GM19452 (cell line): Measurements from ENCODE around the gene AFM.

ENCODE experiments used
- ATAC-seq: cut with Tn5 transposase; IDR thresholded peaks from one replicate; pipeline ENCODE4 v1.9.1; 2021; ENCODE audit not compliant: unreplicated experiment

Gene AFM, protein sequence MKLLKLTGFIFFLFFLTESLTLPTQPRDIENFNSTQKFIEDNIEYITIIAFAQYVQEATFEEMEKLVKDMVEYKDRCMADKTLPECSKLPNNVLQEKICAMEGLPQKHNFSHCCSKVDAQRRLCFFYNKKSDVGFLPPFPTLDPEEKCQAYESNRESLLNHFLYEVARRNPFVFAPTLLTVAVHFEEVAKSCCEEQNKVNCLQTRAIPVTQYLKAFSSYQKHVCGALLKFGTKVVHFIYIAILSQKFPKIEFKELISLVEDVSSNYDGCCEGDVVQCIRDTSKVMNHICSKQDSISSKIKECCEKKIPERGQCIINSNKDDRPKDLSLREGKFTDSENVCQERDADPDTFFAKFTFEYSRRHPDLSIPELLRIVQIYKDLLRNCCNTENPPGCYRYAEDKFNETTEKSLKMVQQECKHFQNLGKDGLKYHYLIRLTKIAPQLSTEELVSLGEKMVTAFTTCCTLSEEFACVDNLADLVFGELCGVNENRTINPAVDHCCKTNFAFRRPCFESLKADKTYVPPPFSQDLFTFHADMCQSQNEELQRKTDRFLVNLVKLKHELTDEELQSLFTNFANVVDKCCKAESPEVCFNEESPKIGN

GRCh38 chr4:73481358-73481757, at the start of gene AFM:
Gene AFM (plus strand): TSS chr4:73481745. CDS start chr4:73481776, 31 bp downstream.
- ATAC-seq: no peak

GRCh38 chr4:73431813-73432168, 49.8 kb upstream of the AFM start:
- ATAC-seq: no peak

DNA sequence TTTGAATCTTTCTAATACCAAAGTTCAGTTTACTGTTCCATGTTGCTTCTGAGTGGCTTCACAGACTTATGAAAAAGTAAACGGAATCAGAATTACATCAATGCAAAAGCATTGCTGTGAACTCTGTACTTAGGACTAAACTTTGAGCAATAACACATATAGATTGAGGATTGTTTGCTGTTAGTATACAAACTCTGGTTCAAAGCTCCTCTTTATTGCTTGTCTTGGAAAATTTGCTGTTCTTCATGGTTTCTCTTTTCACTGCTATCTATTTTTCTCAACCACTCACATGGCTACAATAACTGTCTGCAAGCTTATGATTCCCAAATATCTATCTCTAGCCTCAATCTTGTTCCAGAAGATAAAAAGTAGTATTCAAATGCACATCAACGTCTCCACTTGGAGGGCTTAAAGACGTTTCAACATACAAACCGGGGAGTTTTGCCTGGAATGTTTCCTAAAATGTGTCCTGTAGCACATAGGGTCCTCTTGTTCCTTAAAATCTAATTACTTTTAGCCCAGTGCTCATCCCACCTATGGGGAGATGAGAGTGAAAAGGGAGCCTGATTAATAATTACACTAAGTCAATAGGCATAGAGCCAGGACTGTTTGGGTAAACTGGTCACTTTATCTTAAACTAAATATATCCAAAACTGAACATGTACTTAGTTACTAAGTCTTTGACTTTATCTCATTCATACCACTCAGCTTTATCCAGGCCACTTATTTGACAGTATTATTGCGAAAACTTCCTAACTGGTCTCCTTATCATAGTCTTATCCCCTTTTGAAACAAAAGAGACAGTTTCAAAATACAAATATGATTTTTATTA, 49.2 kb upstream of the AFM start:
- ATAC-seq: no peak

- no peak for ATAC-seq
Observed at GRCh38 chr4:73433140-73433539, 48.4 kb upstream of the AFM start.

DNA sequence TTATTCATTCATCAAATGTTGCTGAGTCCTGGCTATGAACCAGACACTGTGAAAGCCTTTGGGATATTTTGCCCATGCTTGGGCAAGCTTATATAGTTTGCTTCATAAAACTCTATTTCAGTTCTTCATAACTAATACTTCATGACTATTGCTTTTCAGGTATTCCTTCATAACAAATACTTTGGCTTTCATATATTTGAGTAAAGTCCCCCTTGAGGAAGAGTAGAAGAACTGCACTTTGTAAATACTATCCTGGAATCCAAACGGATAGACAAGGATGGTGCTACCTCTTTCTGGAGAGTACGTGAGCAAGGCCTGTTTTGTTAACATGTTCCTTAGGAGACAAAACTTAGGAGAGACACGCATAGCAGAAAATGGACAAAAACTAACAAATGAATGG, 47.2 kb upstream of the AFM start:
- ATAC-seq: no peak

DNA sequence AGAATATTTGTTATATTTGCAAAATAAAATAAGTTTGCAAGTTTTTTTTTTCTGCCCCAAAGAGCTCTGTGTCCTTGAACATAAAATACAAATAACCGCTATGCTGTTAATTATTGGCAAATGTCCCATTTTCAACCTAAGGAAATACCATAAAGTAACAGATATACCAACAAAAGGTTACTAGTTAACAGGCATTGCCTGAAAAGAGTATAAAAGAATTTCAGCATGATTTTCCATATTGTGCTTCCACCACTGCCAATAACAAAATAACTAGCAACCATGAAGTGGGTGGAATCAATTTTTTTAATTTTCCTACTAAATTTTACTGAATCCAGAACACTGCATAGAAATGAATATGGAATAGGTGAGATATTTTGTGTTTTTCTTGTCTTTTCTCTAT, 45.6 kb upstream of the AFM start, which contains the start of gene AFP:
AFP (plus strand) TSS at position 238 of the 400 bp plus-strand sequence; CDS start at position 280, 42 bp downstream.
- no peak for ATAC-seq

GRCh38 chr4:73436674-73437557, 44.6 kb upstream of the AFM start:
- ATAC-seq: no peak

GRCh38 chr4:73437558-73437956, 44.0 kb upstream of the AFM start:
- ATAC-seq: no peak

DNA sequence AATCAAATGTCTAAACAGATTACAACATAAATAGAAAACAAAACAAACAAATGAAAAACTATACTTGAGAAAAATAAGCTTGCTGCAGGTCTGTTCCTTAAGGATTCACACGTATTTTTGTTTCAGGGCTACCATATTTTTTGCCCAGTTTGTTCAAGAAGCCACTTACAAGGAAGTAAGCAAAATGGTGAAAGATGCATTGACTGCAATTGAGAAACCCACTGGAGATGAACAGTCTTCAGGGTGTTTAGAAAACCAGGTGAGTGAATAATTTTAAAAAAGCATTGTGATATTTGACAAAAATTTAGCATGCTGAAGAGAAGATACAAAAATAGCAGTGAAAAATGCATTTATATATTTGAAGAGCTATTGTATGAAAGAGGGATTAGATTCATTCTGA, 43.5 kb upstream of the AFM start:
- ATAC-seq: no peak

- ATAC-seq: no peak
Observed at GRCh38 chr4:73438582-73439215, 42.8 kb upstream of the AFM start.

DNA sequence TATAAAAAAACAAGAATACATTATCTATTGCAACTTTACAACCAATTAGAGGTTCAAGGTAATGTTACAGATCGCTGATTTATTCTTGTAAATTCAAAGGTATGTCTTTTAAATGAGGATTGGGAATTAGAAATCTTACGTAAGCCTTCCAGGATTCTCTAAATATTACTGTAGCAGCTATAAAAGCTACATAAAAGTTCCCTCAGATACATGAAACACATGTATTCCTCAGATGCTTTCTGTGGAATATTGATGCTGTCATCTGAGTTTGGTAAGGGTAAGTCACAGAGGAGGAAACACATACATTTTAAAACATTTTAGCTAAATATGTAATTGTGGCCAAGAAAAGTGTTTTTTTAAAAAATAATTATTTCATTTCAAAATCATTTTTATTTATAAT, 42.1 kb upstream of the AFM start:
- no peak for ATAC-seq

GRCh38 chr4:73439991-73440390, 41.6 kb upstream of the AFM start:
- ATAC-seq: no peak

GRCh38 chr4:73440653-73441052, 40.9 kb upstream of the AFM start:
- no peak for ATAC-seq

- no peak for ATAC-seq
Observed at GRCh38 chr4:73442275-73442674, 39.3 kb upstream of the AFM start.

DNA sequence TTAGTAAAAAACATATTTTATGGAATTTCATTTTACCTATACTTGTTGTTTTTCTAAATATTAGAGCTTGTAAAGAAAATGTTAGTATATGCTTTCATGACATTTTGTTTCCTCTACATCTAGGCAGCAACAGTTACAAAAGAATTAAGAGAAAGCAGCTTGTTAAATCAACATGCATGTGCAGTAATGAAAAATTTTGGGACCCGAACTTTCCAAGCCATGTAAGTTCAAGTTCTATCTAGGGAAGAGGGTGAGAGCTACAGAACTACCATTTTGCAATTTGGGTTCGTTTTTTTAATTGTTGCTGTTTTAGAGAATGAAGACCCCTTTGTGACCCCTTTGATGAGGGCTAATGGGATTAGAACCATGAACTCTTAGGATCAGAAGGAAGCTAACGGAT, 38.3 kb upstream of the AFM start:
- ATAC-seq: no peak

DNA sequence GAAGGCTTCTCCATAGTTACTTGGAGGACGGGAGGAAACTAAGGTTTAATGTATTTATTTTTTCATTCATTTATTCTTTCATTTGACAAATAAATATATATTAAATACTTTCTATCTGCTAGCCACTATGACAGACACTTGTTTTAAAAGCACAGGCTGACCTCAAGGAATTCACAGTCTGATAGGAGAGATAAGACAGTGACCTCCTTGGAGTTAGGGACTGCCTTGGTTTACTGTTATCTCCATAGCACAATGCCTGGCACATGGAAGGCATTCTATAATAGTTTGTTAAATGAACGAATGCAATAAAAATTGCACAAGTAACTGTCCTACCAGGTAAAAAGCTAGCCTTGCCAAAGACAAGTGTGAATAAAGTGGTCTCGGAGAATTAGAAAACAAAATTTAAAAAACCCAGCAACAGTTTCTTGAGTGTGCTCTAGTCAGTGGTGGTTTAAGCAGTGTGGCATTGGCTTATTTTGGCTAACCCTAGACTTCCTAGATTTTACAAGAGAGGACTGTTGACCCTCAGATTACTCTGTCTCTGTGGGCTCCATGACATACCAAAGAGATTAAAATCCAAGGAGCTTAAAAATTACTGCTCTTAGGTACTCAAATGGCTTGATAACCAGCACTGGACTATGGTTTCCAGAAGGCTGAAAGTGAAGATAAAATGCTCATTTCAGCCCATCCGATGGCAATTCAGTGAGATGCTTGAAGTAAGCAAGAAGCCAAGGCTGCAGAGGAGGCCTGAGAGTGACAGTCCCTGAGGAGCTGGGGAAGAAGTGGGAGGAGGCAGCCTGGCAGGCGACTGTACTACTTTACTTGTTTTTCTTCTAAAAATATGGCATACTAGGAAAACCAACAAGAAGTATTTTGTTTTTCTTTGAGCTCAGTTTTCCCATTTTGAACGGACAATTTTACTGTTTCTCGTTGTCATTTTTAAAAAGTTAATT, 35.9 kb upstream of the AFM start:
- ATAC-seq: no peak

DNA sequence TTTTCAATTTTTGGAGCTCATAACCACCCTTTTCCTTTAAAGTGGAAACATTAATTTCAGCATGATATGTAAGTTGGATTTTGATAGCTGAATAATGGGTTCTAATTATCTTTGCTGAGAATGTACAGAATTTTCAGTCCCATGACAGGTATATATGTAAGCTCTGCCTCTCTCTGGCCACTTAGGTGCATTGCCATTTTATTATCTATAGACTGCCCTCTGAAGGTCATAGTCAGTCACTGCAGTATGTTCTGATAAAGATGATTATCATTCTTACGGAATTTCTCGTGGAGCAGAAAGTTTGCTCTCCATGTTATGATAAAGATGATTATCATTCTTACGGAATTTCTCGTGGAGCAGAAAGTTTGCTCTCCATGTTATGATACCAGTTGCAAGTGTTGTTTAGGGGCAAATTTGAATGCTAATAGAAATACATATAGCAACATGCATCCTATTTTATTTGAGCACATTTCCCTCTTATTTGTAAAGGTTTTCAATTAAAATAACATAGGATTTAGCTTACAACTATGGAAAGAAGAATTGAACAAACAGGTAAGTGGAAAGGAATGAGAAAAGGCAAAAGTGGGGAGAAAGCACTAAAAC, 35.1 kb upstream of the AFM start:
- ATAC-seq: peak; percentile 98

GRCh38 chr4:73447671-73448070, 33.9 kb upstream of the AFM start:
- ATAC-seq: no peak
